HepG2 (cell line): ENCODE data around the gene MTRF1. TPM values are rescaled to one million over a fixed set of nuclear protein-coding genes. Genes with fewer than 3 reads are reported as not detected.

Source experiments
- ATAC-seq: fragments of 200-7000 bp; cut with Tn5 transposase; 3 replicates; pipeline ENCODE4 v1.9.1; 2020; ENCODE audit warnings: mild to moderate bottlenecking, moderate library complexity
- BruUV-seq: library from RNA; stranded (reverse); fragments of 400-500 nt; replicated peaks from 2 replicates; lab custom pipeline; 2021; lab: Mats Ljungman, UMichigan
- CTCF ChIA-PET: fragments of 300-600 bp; formaldehyde crosslinking; extraction: SDS; loops from one replicate; lab custom pipeline; 2021; ENCODE audit warnings: low total read pairs, inconsistent platforms, low intra/inter-chr PET ratio; lab: Yijun Ruan, JAX
- POLR2A ChIA-PET: fragments of 350-600 bp; sonication (Branson Sonifier 250); formaldehyde crosslinking; loops from one replicate; lab custom pipeline; 2020; ENCODE audit warnings: antibody characterized with exemption, inconsistent platforms; lab: Yijun Ruan, JAX
- DNase-seq: peaks from one replicate; pipeline ENCODE4 v3.0.0-alpha.2; 2015; ENCODE audit warnings: low spot score
- FAIRE-seq: peaks from 3 replicates; lab custom pipeline; 2011; peaks lifted over from hg19 to GRCh38; lab: Jason Lieb, UNC
- H2AFZ ChIP-seq: one replicate; pipeline ENCODE4 v1.6.1; 2011; ENCODE audit warnings: low read length, inconsistent platforms
- H3K27ac ChIP-seq: fragments of 300-600 bp; 3 replicates; pipeline ENCODE4 v1.8.0; 2011; ENCODE audit warnings: mixed run types, mild to moderate bottlenecking, mixed read lengths, low read length, inconsistent platforms; ENCODE audit not compliant: insufficient read depth; ENCODE audit errors: extremely low read length
- H3K27me3 ChIP-seq, 2 experiments: fragments of 200-600 bp in 1 of 2; 2 replicates in 1 of 2; 3 replicates in 1 of 2; pipeline versions ENCODE4 v1.6.0 to v1.8.0; 2011; ENCODE audit warnings: low read length in 2 of 2, mild to moderate bottlenecking in 2 of 2, moderate library complexity in 2 of 2, inconsistent platforms in 1 of 2; ENCODE audit not compliant: insufficient read depth in 2 of 2, control insufficient read depth in 1 of 2
- H3K36me3 ChIP-seq, 2 experiments: fragments of 200-600 bp in 1 of 2; replicated peaks in 1 of 2; 2 replicates in 1 of 2; 3 replicates in 1 of 2; pipeline versions ENCODE4 v1.5.1 to v1.8.0; 2011; ENCODE audit warnings: low read length in 2 of 2, inconsistent platforms in 1 of 2; ENCODE audit not compliant: insufficient read depth in 2 of 2, control insufficient read depth in 1 of 2
- H3K4me1 ChIP-seq: 2 replicates; pipeline ENCODE4 v1.5.1; 2012; ENCODE audit warnings: low read length, inconsistent platforms; ENCODE audit not compliant: insufficient read depth
- H3K4me2 ChIP-seq: 2 replicates; pipeline ENCODE4 v1.6.0; 2011; ENCODE audit warnings: low read depth, low read length, inconsistent platforms
- H3K4me3 ChIP-seq, 3 experiments: fragments of 200-600 bp in 1 of 3; sonication (generic), shearing (Covaris generic) in 1 of 3; replicated peaks in 1 of 3; 2 replicates each; pipeline ENCODE4 v1.5.1; 2011 to 2016; ENCODE audit warnings: low read length in 3 of 3, inconsistent platforms in 2 of 3, low read depth in 2 of 3, mild to moderate bottlenecking in 2 of 3, control low read depth in 1 of 3, mixed read lengths in 1 of 3; ENCODE audit not compliant: insufficient read depth in 1 of 3
- H3K79me2 ChIP-seq: one replicate; pipeline ENCODE4 v1.6.1; 2011; ENCODE audit warnings: low read length, inconsistent platforms; ENCODE audit not compliant: insufficient read depth
- H3K9ac ChIP-seq: 2 replicates; pipeline ENCODE4 v1.6.0; 2011; ENCODE audit warnings: mild to moderate bottlenecking, low read depth, low read length, inconsistent platforms; ENCODE audit not compliant: insufficient read depth
- H3K9me3 ChIP-seq: 2 replicates; pipeline ENCODE4 v1.5.1; 2012; ENCODE audit warnings: mild to moderate bottlenecking, low read length
- H4K20me1 ChIP-seq: 2 replicates; pipeline ENCODE4 v1.6.0; 2011; ENCODE audit warnings: inconsistent platforms, mild to moderate bottlenecking, low read length, moderate library complexity; ENCODE audit not compliant: insufficient read depth
- ARID2 ChIP-seq: sonication (generic); formaldehyde crosslinking; IDR thresholded peaks from 2 replicates; pipeline ENCODE4 v1.8.1; 2022; ENCODE audit warnings: mild to moderate bottlenecking, missing genetic modification reagents, borderline replicate concordance
- EEA1 ChIP-seq: sonication (generic); formaldehyde crosslinking; IDR thresholded peaks from 2 replicates; pipeline ENCODE4 v1.5.1; 2020; ENCODE audit warnings: mild to moderate bottlenecking, missing genetic modification reagents, borderline replicate concordance
- FOSL1 ChIP-seq: sonication (generic); formaldehyde crosslinking; IDR thresholded peaks from 2 replicates; pipeline ENCODE4 v1.9.0; 2021; ENCODE audit warnings: missing genetic modification reagents, borderline replicate concordance
- JUNB ChIP-seq: sonication (generic); formaldehyde crosslinking; IDR thresholded peaks from 2 replicates; pipeline ENCODE4 v1.8.0; 2022; ENCODE audit warnings: missing genetic modification reagents, mild to moderate bottlenecking, borderline replicate concordance
- NR2C2 ChIP-seq: sonication (generic); formaldehyde crosslinking; IDR thresholded peaks from 2 replicates; pipeline ENCODE4 v1.4.0; 2020; ENCODE audit warnings: missing genetic modification reagents, mild to moderate bottlenecking, moderate library complexity, borderline replicate concordance
- SP2 ChIP-seq: sonication (generic); formaldehyde crosslinking; IDR thresholded peaks from 2 replicates; pipeline ENCODE4 v1.5.1; 2020; ENCODE audit warnings: mild to moderate bottlenecking, missing genetic modification reagents
- SRF ChIP-seq: IDR thresholded peaks from 2 replicates; pipeline ENCODE4 v1.6.1; 2011; ENCODE audit warnings: mild to moderate bottlenecking, low read depth, low read length, moderate library complexity
- THAP11 ChIP-seq: IDR thresholded peaks from 2 replicates; pipeline ENCODE4 v1.6.1; 2016; ENCODE audit warnings: missing biosample characterization, missing genetic modification reagents
- WIZ ChIP-seq: sonication (generic); formaldehyde crosslinking; IDR thresholded peaks from 2 replicates; pipeline ENCODE4 v1.5.1; 2020; ENCODE audit warnings: mild to moderate bottlenecking, missing genetic modification reagents
- ZNF253 ChIP-seq: sonication (generic); formaldehyde crosslinking; IDR thresholded peaks from 2 replicates; pipeline ENCODE4 v1.8.0; 2022; ENCODE audit warnings: mild to moderate bottlenecking, missing genetic modification reagents, borderline replicate concordance
- ZNF30 ChIP-seq: sonication (generic); formaldehyde crosslinking; IDR thresholded peaks from 2 replicates; pipeline ENCODE4 v1.5.0; 2020; ENCODE audit warnings: mild to moderate bottlenecking, missing genetic modification reagents
- ZNF547 ChIP-seq: sonication (generic); formaldehyde crosslinking; IDR thresholded peaks from 2 replicates; pipeline ENCODE4 v1.5.1; 2020; ENCODE audit warnings: mild to moderate bottlenecking, missing genetic modification reagents
- ZNF709 ChIP-seq: sonication (generic); formaldehyde crosslinking; IDR thresholded peaks from 2 replicates; pipeline ENCODE4 v1.5.0; 2020; ENCODE audit warnings: mild to moderate bottlenecking, missing genetic modification reagents
- in situ Hi-C: cut with HindIII; loops from 2 replicates; pipeline ENCODE4 v1.10.0; 2017; ENCODE audit warnings: low pct_unique_long_range_greater_than_20kb; ENCODE audit not compliant: extremely low pct_ligation_motif_present
- intact Hi-C: fragments of 100-400 bp; cut with micrococcal nuclease; formaldehyde crosslinking; loops from one replicate; pipeline ENCODE4 v1.10.0; 2022; ENCODE audit not compliant: unreplicated experiment
- polyA plus RNA-seq, 8 experiments: library from polyadenylated mRNA; depleted of rRNA in 3 of 8; stranded (reverse) in 7 of 8; unstranded in 1 of 8; fragments of >200 nt; fragmentation: Illumina TruSeq in 4 of 8; extraction: Trizol in 4 of 8; gene quantifications; 2 replicates each; pipeline versions ENCODE4 v1.2.1 to v1.2.3, GENCODE V29; 2011 to 2016; ENCODE audit warnings: low read depth in 4 of 8, missing spikeins in 1 of 8, mixed read lengths in 1 of 8; ENCODE audit not compliant: insufficient read depth in 1 of 8
- total RNA-seq, 5 experiments: library from RNA; depleted of rRNA; stranded (reverse); fragments of >200 nt; fragmentation: Illumina TruSeq; extraction: Trizol; gene quantifications; 2 replicates each; pipeline ENCODE4 v1.2.3, GENCODE V29; 2016; ENCODE audit warnings: low read depth in 1 of 5
- TF ChIP-seq, protein P1 (sequence below): sonication (generic); formaldehyde crosslinking; IDR thresholded peaks from 2 replicates; pipeline ENCODE4 v1.9.0; 2021; ENCODE audit warnings: missing genetic modification reagents, borderline replicate concordance
- TF ChIP-seq, protein P2 (sequence below): sonication (generic); formaldehyde crosslinking; IDR thresholded peaks from 2 replicates; pipeline ENCODE4 v1.5.0; 2020; ENCODE audit warnings: mild to moderate bottlenecking, missing genetic modification reagents, borderline replicate concordance
- TF ChIP-seq, protein P3 (sequence below): sonication (generic); formaldehyde crosslinking; IDR thresholded peaks from 2 replicates; pipeline ENCODE4 v1.4.0; 2020; ENCODE audit warnings: missing genetic modification reagents
- TF ChIP-seq, protein P4 (sequence below): sonication (generic); formaldehyde crosslinking; IDR thresholded peaks from 2 replicates; pipeline ENCODE4 v1.4.0; 2020; ENCODE audit warnings: missing genetic modification reagents

The MTRF1 gene
- total and polyA plus RNA-seq, 2 of the 13 experiments (the other 11 are each of a cell fraction or from before 2014, with no cell fraction given) = 21.6 to 27.2 TPM

DNA sequence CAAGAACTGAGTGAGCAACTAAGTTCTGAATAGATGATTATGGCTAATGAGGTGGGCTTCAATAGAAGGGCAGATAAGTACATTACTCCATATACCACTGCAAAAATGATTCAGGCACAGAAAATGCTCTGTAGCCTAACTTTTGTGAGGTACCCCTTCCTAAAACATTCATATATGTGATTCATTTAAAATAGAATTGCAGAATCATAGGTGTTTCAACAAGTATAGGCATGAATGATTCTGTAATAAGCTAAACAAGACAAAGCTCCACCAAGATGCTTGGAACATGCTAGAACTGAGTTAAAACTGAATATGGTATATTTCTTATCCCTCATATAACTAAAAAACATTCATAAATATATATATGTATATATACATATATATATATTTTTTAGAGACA lies 81.1 kb downstream of the MTRF1 start:
- Histone ChIP-seq H3K4me3 (no peak overlapping the region), H3K36me3 (no peaks in the 10 kb centered on the region), H3K9me3 (no peaks in the 10 kb centered on the region), H3K27me3 (no peaks in the 10 kb centered on the region), H3K79me2 (no peaks in the 10 kb centered on the region), H3K27ac (no peak overlapping the region), H3K9ac (no peak overlapping the region), H2AFZ (no peak overlapping the region), H3K4me2 (no peak overlapping the region), H4K20me1 (no peaks in the 10 kb centered on the region), H3K4me1 (peaks cover 30% of the 10 kb centered on the region)
- ATAC-seq = no peak
- no TSS peak for BruUV-seq
- ChIA-PET CTCF (no interaction called here), POLR2A (no interaction called here)
- intact Hi-C loops = no loop called here
- TF ChIP-seq ZNF547 (CRISPR knock-in tag) = no peak
- TF ChIP-seq, protein P1, sequence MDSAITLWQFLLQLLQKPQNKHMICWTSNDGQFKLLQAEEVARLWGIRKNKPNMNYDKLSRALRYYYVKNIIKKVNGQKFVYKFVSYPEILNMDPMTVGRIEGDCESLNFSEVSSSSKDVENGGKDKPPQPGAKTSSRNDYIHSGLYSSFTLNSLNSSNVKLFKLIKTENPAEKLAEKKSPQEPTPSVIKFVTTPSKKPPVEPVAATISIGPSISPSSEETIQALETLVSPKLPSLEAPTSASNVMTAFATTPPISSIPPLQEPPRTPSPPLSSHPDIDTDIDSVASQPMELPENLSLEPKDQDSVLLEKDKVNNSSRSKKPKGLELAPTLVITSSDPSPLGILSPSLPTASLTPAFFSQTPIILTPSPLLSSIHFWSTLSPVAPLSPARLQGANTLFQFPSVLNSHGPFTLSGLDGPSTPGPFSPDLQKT (CRISPR knock-in tag) = no peak
- no peak for TF ChIP-seq NR2C2 (CRISPR knock-in tag)
- TF ChIP-seq JUNB (CRISPR knock-in tag) = no peak
- no peak for TF ChIP-seq WIZ (CRISPR knock-in tag)
- TF ChIP-seq, protein P2, sequence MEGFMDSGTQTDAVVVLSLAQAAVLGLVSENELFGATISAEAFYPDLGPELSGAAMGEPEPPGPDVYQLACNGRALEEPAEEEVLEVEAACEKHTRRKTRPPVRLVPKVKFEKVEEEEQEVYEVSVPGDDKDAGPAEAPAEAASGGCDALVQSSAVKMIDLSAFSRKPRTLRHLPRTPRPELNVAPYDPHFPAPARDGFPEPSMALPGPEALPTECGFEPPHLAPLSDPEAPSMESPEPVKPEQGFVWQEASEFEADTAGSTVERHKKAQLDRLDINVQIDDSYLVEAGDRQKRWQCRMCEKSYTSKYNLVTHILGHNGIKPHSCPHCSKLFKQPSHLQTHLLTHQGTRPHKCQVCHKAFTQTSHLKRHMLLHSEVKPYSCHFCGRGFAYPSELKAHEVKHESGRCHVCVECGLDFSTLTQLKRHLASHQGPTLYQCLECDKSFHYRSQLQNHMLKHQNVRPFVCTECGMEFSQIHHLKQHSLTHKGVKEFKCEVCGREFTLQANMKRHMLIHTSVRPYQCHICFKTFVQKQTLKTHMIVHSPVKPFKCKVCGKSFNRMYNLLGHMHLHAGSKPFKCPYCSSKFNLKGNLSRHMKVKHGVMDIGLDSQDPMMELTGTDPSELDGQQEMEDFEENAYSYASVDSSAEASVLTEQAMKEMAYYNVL = no peak
- no peak for TF ChIP-seq SP2 (CRISPR knock-in tag)
- TF ChIP-seq, protein P3, sequence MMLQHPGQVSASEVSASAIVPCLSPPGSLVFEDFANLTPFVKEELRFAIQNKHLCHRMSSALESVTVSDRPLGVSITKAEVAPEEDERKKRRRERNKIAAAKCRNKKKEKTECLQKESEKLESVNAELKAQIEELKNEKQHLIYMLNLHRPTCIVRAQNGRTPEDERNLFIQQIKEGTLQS (CRISPR knock-in tag) = no peak
- TF ChIP-seq THAP11 (CRISPR knock-in tag) = no peak
- TF ChIP-seq ZNF30 = no peak
- TF ChIP-seq ZNF253 (CRISPR knock-in tag) = no peak
- TF ChIP-seq ARID2 (CRISPR knock-in tag) = no peak
- TF ChIP-seq, protein P4, sequence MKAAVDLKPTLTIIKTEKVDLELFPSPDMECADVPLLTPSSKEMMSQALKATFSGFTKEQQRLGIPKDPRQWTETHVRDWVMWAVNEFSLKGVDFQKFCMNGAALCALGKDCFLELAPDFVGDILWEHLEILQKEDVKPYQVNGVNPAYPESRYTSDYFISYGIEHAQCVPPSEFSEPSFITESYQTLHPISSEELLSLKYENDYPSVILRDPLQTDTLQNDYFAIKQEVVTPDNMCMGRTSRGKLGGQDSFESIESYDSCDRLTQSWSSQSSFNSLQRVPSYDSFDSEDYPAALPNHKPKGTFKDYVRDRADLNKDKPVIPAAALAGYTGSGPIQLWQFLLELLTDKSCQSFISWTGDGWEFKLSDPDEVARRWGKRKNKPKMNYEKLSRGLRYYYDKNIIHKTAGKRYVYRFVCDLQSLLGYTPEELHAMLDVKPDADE (CRISPR knock-in tag) = no peak
- TF ChIP-seq SRF = no peak
- TF ChIP-seq FOSL1 (CRISPR knock-in tag) = no peak
- no peak for TF ChIP-seq EEA1 (CRISPR knock-in tag)
- no peak for TF ChIP-seq ZNF709 (CRISPR knock-in tag)
- in situ Hi-C loops = no loop called here
- FAIRE-seq = no peak
- no peak for DNase-seq
